Cardiac muscle cell (in vitro differentiated cells and primary cell): ENCODE measurements around the gene GATB. TPM values are rescaled to one million over a fixed set of nuclear protein-coding genes. Genes with fewer than 3 reads are reported as not detected.

Experiments
- DNase-seq, 2 donors: peaks; one replicate each; pipeline versions ENCODE4 v3.0.0 to v3.0.0-alpha.2; 2010 to 2017; ENCODE audit warnings: low read depth in 1 of 2, low spot score in 1 of 2
- H3K27ac ChIP-seq: fragments of 200-600 bp; sonication (generic); 2 replicates; pipeline ENCODE4 v1.5.1; 2016
- H3K27me3 ChIP-seq: fragments of 200-600 bp; sonication (generic); 2 replicates; pipeline ENCODE4 v1.6.0; 2016; ENCODE audit warnings: control low read depth
- H3K36me3 ChIP-seq: fragments of 200-600 bp; sonication (generic); 2 replicates; pipeline ENCODE4 v1.5.1; 2016; ENCODE audit warnings: control low read depth
- H3K4me1 ChIP-seq: fragments of 200-600 bp; sonication (generic); 2 replicates; pipeline ENCODE4 v1.8.1; 2017; ENCODE audit warnings: low read depth, mild to moderate bottlenecking, mixed run types
- H3K4me3 ChIP-seq: fragments of 200-600 bp; sonication (generic); 2 replicates; pipeline ENCODE4 v1.5.1; 2016; ENCODE audit warnings: mild to moderate bottlenecking
- H3K9me3 ChIP-seq: fragments of 200-600 bp; sonication (generic); 2 replicates; pipeline ENCODE4 v1.5.1; 2017; ENCODE audit warnings: low read depth, mild to moderate bottlenecking, control low read depth
- polyA plus RNA-seq: library from polyadenylated mRNA; unstranded; fragments of >200 nt; fragmentation: Nextera tagmentation; extraction: Ambion mirVana; gene quantifications from 2 replicates; pipeline ENCODE4 v1.2.1, GENCODE V29; 2016
- total RNA-seq: library from RNA; depleted of rRNA; stranded (reverse); fragments of >200 nt; gene quantifications from 2 replicates; pipeline ENCODE4 v1.2.3, GENCODE V29; 2016
- TF ChIP-seq, protein P1 (sequence below): IDR thresholded peaks from 2 replicates; pipeline ENCODE4 v1.5.1; 2012; ENCODE audit warnings: low read depth, mild to moderate bottlenecking, low read length

Gene GATB
- total and polyA plus RNA-seq, 2 experiments from 2014 or later = 24.4 to 45.3 TPM

DNA sequence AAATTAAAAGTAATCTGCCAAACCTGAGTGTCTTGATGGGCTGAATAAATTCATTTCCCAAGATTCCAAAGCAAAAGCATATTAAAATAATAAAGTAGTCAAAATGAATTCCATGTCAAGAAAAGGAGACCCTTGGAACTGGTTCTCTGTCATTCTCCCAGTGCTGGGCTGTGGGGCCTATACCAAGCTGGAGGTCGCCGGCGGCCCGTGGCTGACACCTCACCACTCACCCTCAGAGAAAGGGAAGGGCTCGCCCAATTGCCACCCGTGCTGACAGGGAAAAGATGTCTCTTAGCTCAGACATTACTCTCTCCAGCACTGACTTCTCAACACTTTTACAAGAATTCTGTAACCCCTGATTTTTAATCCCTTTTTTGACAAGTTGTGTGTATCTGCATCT lies 51.7 kb downstream of the GATB start:
- Histone ChIP-seq H3K36me3 (no peaks in the 10 kb centered on the region), H3K9me3 (no peaks in the 10 kb centered on the region), H3K4me3 (no peak overlapping the region), H3K27ac (peak overlapping the region; percentile 60), H3K27me3 (no peaks in the 10 kb centered on the region), H3K4me1 (peaks cover 17% of the 10 kb centered on the region)
- DNase-seq = no peak
- TF ChIP-seq, protein P1, sequence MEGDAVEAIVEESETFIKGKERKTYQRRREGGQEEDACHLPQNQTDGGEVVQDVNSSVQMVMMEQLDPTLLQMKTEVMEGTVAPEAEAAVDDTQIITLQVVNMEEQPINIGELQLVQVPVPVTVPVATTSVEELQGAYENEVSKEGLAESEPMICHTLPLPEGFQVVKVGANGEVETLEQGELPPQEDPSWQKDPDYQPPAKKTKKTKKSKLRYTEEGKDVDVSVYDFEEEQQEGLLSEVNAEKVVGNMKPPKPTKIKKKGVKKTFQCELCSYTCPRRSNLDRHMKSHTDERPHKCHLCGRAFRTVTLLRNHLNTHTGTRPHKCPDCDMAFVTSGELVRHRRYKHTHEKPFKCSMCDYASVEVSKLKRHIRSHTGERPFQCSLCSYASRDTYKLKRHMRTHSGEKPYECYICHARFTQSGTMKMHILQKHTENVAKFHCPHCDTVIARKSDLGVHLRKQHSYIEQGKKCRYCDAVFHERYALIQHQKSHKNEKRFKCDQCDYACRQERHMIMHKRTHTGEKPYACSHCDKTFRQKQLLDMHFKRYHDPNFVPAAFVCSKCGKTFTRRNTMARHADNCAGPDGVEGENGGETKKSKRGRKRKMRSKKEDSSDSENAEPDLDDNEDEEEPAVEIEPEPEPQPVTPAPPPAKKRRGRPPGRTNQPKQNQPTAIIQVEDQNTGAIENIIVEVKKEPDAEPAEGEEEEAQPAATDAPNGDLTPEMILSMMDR = no peak

DNA sequence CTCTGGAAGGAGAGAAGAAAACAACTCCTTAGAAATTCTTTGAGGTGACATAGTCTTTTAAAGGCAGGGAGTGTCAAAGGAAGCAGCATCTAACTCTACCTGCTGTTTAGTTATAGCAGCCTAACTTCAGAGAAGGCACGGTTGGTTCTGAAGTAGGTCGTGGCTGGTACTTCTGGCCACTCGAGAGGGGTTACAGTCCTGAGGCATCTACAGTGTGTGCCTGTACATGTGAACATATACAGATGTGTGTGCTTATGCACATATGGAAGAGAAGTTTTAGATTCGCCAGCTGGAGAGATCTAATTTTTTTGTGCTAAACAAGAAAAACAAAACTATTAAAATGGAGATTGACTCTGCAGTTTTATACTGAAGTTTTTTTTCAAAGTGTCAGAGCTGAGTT lies 52.7 kb downstream of the GATB start:
- DNase-seq = no peak
- Histone ChIP-seq H3K4me3 (no peak overlapping the region), H3K27ac (peak overlapping the region; percentile 27), H3K27me3 (no peaks in the 10 kb centered on the region), H3K4me1 (peaks cover 17% of the 10 kb centered on the region), H3K9me3 (no peaks in the 10 kb centered on the region), H3K36me3 (no peaks in the 10 kb centered on the region)
- TF ChIP-seq, protein P1 = no peak

DNA sequence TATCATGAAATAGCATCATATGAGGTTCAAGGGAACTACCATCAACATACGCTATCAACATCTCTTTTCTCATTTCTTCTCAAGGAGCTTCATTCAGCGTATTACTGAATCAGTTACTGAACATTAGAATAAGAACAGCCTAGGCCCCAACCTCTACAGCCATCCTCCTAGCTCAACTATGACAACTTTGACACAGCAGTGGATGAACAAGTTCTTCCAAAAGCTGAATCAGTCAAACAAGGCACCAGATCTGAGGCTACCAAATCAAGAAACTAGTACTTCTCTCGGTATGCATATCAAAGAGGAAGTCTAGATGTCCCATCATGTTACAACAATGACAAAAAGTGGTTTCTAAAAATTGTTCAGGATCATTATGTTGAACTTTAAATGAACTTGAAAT lies 57.4 kb downstream of the GATB start:
- TF ChIP-seq, protein P1 = no peak
- no peaks in the 10 kb centered on the region for H3K27me3 ChIP-seq
- no peak for DNase-seq

DNA sequence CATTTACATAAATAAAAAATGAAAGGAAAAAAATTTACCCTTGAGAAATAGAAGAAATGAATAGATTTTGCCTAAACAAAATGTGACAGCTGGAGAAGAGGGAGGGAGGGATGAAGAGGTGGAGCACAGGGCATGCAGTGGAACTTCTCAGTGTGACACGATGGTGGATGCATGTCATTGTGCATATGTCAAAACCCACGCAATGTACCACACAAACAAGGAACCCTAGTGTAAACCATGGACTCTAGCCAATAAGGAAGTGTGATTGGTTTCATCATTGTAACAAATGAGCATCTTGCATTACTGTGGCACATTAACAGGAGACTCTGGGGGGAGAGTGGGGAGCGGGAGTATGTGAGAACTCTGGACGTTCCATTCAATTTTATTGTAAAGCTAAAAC lies 58.6 kb downstream of the GATB start:
- no peak overlapping the region for H3K27ac ChIP-seq
- H3K36me3 ChIP-seq = no peaks in the 10 kb centered on the region
- DNase-seq = no peak
- TF ChIP-seq, protein P1 = no peak
- H3K4me3 ChIP-seq = no peak overlapping the region
- no peaks in the 10 kb centered on the region for H3K4me1 ChIP-seq
- H3K27me3 ChIP-seq = no peaks in the 10 kb centered on the region
- H3K9me3 ChIP-seq = no peaks in the 10 kb centered on the region

More for the DNA sequence above, 57.4 kb downstream of the GATB start:
- no peak overlapping the region for H3K4me3 ChIP-seq
- H3K4me1 ChIP-seq = peaks cover 7% of the 10 kb centered on the region
- no peaks in the 10 kb centered on the region for H3K36me3 ChIP-seq
- no peaks in the 10 kb centered on the region for H3K9me3 ChIP-seq
- H3K27ac ChIP-seq = no peak overlapping the region

DNA sequence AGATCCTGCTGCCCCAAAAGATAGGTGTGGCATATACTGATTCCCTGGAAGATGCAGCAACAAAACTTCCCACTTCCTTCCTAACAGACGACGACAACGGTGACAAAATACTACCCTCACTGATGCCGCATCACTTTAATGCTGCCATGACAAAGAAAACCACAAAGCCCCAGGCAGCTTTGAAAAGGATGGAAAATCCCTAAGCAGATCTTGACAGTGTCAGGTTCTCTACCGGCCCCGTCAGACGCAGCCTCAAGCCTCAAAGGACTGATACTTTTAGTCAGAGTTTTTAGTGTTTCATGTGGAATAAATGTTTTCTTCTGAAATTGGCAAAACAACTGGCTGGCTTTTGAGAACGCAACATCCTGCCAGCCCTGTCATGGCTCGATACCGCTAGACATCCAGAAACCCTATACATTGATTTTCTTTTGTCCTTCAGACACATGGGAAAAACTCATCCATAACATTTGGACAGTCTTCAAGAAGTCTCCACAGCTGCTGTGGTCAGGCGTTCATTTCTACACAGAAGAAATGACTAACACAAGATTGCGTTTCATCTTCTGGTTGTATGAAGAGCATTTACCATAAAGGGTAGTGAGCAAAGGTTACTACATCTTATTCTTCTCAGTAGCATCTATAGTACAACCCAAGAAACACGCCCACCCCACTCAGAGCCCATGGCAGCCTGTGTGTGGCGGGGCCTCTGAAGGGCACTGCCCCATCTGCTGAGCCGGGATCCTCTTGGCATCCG lies 60.1 kb downstream of the GATB start:
- Histone ChIP-seq H3K36me3 (no peaks in the 10 kb centered on the region), H3K27ac (no peak overlapping the region), H3K4me3 (no peak overlapping the region), H3K27me3 (no peaks in the 10 kb centered on the region), H3K4me1 (peaks cover 2% of the 10 kb centered on the region), H3K9me3 (no peaks in the 10 kb centered on the region)
- DNase-seq = no peak
- TF ChIP-seq, protein P1 = no peak
